BJ (cell line): ENCODE measurements around the gene HAUS5. TPM values are rescaled to one million over a fixed set of nuclear protein-coding genes. Genes with fewer than 3 reads are reported as not detected.

Experiments used
- CTCF ChIA-PET: fragments of 350-600 bp; formaldehyde crosslinking; extraction: SDS; loops from one replicate; lab custom pipeline; 2021; ENCODE audit warnings: antibody characterized with exemption, inconsistent platforms; lab: Yijun Ruan, JAX
- POLR2A ChIA-PET: fragments of 300-600 bp; sonication (Branson Sonifier 250); formaldehyde crosslinking; extraction: SDS; loops from one replicate; lab custom pipeline; 2021; ENCODE audit warnings: antibody characterized with exemption; lab: Charles Lee
- DNase-seq: peaks from one replicate; pipeline ENCODE4 v3.0.0-alpha.2; 2011; ENCODE audit warnings: low read depth
- H3K27me3 ChIP-seq: 2 replicates; pipeline ENCODE4 v1.6.0; 2011; ENCODE audit warnings: low read length; ENCODE audit not compliant: control insufficient read depth, insufficient read depth
- H3K36me3 ChIP-seq: 2 replicates; pipeline ENCODE4 v1.5.1; 2011; ENCODE audit warnings: low read length; ENCODE audit not compliant: control insufficient read depth, insufficient read depth
- H3K4me3 ChIP-seq: 2 replicates; pipeline ENCODE4 v1.5.1; 2011; ENCODE audit warnings: low read depth, mild to moderate bottlenecking, control low read depth, low read length
- polyA plus RNA-seq: library from polyadenylated mRNA; depleted of rRNA; stranded (reverse); fragments of >200 nt; gene quantifications from 2 replicates; pipeline ENCODE4 v1.2.3, GENCODE V29; 2011
- TF ChIP-seq, protein P1 (sequence below): IDR thresholded peaks from 2 replicates; pipeline ENCODE4 v1.5.1; 2011; ENCODE audit warnings: low read depth, mild to moderate bottlenecking, control low read depth, inconsistent platforms, low read length, moderate library complexity; ENCODE audit not compliant: insufficient read depth

HAUS5 gene
- polyA plus RNA-seq, 1 experiment, result 3.9 TPM

DNA sequence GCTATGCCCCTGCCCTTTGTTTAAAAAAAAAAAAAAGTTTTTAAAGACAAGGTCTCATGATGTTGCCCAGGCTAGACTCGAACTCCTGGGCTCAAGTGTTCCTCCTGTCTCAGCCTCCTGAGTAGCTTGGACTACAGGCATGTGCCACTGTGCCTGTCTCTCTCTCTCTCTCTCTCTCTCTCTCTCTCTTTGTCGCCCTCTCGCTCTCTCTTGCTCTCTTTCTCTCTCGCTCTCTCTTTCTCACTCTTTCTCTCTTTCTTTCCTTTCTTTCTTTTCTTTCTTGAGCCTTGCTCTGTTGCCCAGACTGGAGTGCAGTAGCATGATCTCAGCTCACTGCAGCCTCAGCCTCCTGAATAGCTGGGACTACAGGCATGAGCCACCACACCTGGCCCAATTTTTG lies 43.1 kb downstream of the HAUS5 start:
- TF ChIP-seq, protein P1, sequence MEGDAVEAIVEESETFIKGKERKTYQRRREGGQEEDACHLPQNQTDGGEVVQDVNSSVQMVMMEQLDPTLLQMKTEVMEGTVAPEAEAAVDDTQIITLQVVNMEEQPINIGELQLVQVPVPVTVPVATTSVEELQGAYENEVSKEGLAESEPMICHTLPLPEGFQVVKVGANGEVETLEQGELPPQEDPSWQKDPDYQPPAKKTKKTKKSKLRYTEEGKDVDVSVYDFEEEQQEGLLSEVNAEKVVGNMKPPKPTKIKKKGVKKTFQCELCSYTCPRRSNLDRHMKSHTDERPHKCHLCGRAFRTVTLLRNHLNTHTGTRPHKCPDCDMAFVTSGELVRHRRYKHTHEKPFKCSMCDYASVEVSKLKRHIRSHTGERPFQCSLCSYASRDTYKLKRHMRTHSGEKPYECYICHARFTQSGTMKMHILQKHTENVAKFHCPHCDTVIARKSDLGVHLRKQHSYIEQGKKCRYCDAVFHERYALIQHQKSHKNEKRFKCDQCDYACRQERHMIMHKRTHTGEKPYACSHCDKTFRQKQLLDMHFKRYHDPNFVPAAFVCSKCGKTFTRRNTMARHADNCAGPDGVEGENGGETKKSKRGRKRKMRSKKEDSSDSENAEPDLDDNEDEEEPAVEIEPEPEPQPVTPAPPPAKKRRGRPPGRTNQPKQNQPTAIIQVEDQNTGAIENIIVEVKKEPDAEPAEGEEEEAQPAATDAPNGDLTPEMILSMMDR, result no peak
- Histone ChIP-seq H3K27me3 (no peaks in the 10 kb centered on the region), H3K36me3 (peaks cover 16% of the 10 kb centered on the region), H3K4me3 (no peak overlapping the region)
- CTCF ChIA-PET, result interaction anchor here (0.6 to 0.7 kb wide), 4 partner anchors 46 to 299 kb away, joined by 3 to 4 read pairs (median 4); no protein-coding TSS in a partner anchor
- POLR2A ChIA-PET, result no interaction called here
- DNase-seq, result no peak

DNA sequence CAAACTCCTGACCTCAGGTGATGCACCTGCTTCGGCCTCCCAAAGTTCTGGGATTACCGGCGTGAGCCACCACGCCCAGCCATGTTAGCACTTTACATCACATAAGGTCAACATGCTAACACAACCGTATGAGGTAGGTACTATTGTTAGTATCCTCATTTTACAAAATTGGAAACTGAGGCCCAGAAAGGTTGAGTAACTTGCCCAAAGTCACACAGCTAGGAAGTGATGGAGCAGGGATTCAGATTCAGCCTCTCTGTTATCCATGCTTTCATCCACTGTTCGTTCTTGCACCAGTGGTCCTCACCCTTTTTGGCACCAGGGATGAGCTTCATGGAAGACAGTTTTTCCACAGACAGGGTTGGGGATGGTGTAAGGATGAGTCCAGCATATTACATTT lies 44.2 kb downstream of the HAUS5 start:
- peaks cover 14% of the 10 kb centered on the region for H3K36me3 ChIP-seq
- no peaks in the 10 kb centered on the region for H3K27me3 ChIP-seq
- no peak overlapping the region for H3K4me3 ChIP-seq
- ChIA-PET POLR2A (no interaction called here), CTCF (interaction anchor here (0.9 kb wide), 1 partner anchor 8 kb away, joined by 3 read pairs; no protein-coding TSS in a partner anchor)
- TF ChIP-seq, protein P1, result no peak
- no peak for DNase-seq

DNA sequence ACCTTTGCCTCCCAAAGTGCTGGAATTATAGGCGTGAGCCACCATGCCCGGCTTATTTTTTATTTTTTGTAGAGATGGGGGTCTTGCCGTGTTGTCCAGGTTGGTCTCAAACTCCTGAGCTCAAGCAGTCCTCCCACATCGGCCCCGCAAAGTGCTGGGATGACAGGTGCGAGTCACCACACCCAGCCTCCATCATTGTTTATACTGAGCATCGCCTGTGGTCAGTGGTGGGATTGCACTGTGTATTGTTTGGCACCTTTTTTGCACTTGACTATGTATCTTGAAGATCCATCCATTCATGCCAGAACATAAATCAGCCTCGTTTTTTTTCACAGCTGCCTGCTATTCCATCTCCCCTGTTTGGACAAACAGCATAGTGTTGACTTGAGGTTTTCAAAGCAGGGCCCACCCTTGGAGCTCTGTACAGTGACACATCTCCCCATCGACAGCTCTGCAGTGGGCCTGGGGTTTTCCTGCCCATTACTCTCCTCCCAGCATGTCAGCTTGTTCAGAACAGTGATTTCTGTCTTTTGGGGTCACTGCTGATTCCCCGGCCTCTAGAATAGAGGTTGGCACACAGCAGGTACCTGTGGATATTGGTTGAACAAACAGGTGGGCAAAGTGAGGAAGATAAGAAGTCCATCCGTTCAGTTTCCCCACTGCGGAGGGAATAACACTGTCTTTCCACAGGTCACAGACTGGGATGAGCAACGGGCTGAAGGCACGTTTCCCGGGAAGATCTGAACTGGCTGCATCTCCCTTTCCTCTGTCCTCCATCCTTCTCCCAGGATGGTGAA lies 45.6 kb downstream of the HAUS5 start:
- H3K4me3 ChIP-seq, result no peak overlapping the region
- peaks cover 14% of the 10 kb centered on the region for H3K36me3 ChIP-seq

DNA sequence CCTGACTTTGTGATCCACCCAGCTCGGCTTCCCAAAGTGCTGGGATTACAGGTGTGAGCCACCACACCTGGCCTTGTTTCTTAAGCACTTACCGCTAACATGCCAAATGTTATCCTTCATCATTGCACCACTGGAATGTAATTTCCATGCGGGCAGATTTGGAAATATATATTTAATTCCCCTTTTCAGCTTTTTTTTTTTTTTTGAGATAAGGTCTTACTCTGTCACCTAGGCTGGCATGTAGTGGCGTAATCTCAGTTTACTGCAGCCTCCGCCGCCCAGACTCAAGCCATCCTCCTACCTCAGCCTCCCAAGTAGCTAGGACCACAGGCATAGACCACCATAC lies 49.4 kb downstream of the HAUS5 start:
- H3K27me3 ChIP-seq, result no peaks in the 10 kb centered on the region
- CTCF ChIA-PET, result no interaction called here
- DNase-seq, result no peak
- H3K4me3 ChIP-seq, result no peak overlapping the region
- POLR2A ChIA-PET, result no interaction called here
- H3K36me3 ChIP-seq, result peaks cover 8% of the 10 kb centered on the region
- TF ChIP-seq, protein P1, result no peak

More for the DNA sequence above, 45.6 kb downstream of the HAUS5 start:
- CTCF ChIA-PET, result interaction anchor here (0.6 to 1.2 kb wide), 2 partner anchors 37 to 172 kb away, joined by 5 read pairs; no protein-coding TSS in a partner anchor
- TF ChIP-seq, protein P1, result no peak
- no peak for DNase-seq
- H3K27me3 ChIP-seq, result no peaks in the 10 kb centered on the region
- POLR2A ChIA-PET, result no interaction called here

DNA sequence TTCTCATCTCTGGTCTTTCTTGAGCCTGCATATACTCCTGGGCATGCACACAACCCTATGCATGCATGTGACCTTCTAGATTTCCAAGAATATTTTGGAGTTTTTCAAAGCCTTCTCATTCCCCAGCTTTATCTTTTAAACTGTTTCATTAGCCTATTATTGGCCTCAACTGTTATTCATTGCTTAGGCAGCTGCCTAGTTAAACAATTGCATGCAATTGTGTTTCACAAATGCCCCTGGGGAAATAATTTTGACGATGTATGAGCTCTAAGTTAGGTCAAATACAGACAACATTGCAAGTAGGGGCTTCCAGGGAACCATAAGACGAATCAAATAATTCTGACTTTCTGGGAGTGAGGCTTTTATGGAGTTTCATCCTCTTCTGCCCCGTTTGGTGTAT lies 51.4 kb downstream of the HAUS5 start:
- peaks cover 2% of the 10 kb centered on the region; the same call in 1 of the 2 replicates for H3K27me3 ChIP-seq
- no peak overlapping the region for H3K4me3 ChIP-seq
- ChIA-PET CTCF (no interaction called here), POLR2A (no interaction called here)
- peaks cover 2% of the 10 kb centered on the region for H3K36me3 ChIP-seq
- TF ChIP-seq, protein P1, result no peak
- no peak for DNase-seq
